Adrenal gland (tissue), 5 donors: ENCODE measurements around the gene PRPF19.

Experiments used
- CTCF ChIP-seq, 6 experiments: fragments of 450-650 bp in 4 of 6; fragments of 200-600 bp in 2 of 6; sonication (generic) in 1 of 6; IDR thresholded peaks; 1 replicate in 5 of 6; 2 replicates in 1 of 6; pipeline versions ENCODE4 v1.5.1 to v1.8.0; 2016 to 2021; ENCODE audit warnings: antibody characterized with exemption in 6 of 6, mild to moderate bottlenecking in 2 of 6, moderate library complexity in 1 of 6
- POLR2A ChIP-seq, 2 donors: fragments of 450-650 bp; IDR thresholded peaks; one replicate each; pipeline ENCODE4 v1.6.1; 2017; ENCODE audit warnings: antibody characterized with exemption in 2 of 2, mild to moderate bottlenecking in 2 of 2, moderate library complexity in 1 of 2
- donor health status: DM: no; HTN: no; CAD: no.

- TF ChIP-seq CTCF (IDR thresholded peaks at IDR 0.05) = no peak
- TF ChIP-seq POLR2A (IDR thresholded peaks at IDR 0.05) = no peak
Measured at GRCh38 chr11:60899977-60900376, 6.4 kb downstream of the PRPF19 start.
